Measurements from ENCODE around the gene MMP26.

DNA sequence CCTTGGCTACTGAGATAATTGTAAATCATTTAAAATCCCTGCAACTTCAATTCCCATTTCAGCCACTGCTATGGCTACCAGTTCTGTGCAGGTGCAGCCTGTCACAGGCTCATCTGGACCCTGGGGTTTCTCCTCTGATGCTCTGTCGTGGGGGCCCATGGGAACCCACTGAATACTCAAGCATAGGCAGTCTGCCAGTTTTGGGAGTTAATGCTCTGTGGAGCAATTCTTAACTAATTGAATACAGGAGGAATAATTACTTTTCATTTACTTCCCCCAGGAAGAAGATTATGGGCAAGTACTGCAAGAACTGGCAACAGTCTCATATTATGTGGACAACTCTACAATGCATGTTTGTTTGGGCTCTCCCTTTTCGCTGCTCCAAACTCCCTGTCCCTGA lies 32.8 kb upstream of the MMP26 start:
- TF ChIP-seq, protein P1, sequence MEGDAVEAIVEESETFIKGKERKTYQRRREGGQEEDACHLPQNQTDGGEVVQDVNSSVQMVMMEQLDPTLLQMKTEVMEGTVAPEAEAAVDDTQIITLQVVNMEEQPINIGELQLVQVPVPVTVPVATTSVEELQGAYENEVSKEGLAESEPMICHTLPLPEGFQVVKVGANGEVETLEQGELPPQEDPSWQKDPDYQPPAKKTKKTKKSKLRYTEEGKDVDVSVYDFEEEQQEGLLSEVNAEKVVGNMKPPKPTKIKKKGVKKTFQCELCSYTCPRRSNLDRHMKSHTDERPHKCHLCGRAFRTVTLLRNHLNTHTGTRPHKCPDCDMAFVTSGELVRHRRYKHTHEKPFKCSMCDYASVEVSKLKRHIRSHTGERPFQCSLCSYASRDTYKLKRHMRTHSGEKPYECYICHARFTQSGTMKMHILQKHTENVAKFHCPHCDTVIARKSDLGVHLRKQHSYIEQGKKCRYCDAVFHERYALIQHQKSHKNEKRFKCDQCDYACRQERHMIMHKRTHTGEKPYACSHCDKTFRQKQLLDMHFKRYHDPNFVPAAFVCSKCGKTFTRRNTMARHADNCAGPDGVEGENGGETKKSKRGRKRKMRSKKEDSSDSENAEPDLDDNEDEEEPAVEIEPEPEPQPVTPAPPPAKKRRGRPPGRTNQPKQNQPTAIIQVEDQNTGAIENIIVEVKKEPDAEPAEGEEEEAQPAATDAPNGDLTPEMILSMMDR (conservative IDR thresholded peaks at IDR 0.05), result no peak
- no peak for TF ChIP-seq EZH2 (IDR thresholded peaks at IDR 0.05; ENCODE audit: low read depth)

Measured in PC-9 (cell line).